Keratinocyte (primary cell): ENCODE data around the gene DIRAS1. TPM values are rescaled to one million over a fixed set of nuclear protein-coding genes. Genes with fewer than 3 reads are reported as not detected.

Experiments
- DNase-seq: peaks from one replicate; pipeline ENCODE4 v3.0.0-alpha.2; 2011; ENCODE audit warnings: low read depth, missing footprints, low spot score
- FAIRE-seq: peaks from 2 replicates; lab custom pipeline; 2011; peaks lifted over from hg19 to GRCh38; lab: Jason Lieb, UNC
- H2AFZ ChIP-seq: 2 replicates; pipeline ENCODE4 v1.6.0; 2012; ENCODE audit warnings: low read length, control low read depth, inconsistent platforms; ENCODE audit not compliant: control insufficient read depth
- H3K27ac ChIP-seq: 2 replicates; pipeline ENCODE4 v1.5.1; 2011; ENCODE audit warnings: low read length; ENCODE audit not compliant: control insufficient read depth, insufficient read depth
- H3K27me3 ChIP-seq: 3 replicates; pipeline ENCODE4 v1.6.0; 2011; ENCODE audit warnings: low read length; ENCODE audit not compliant: control insufficient read depth, insufficient read depth; ENCODE audit errors: extremely low read depth
- H3K36me3 ChIP-seq, 2 experiments: 2 replicates in 1 of 2; 3 replicates in 1 of 2; pipeline ENCODE4 v1.5.1; 2011; ENCODE audit warnings: low read length in 2 of 2, mild to moderate bottlenecking in 1 of 2; ENCODE audit not compliant: control insufficient read depth in 2 of 2, insufficient read depth in 2 of 2; ENCODE audit errors: extremely low read depth in 1 of 2
- H3K4me1 ChIP-seq: 3 replicates; pipeline ENCODE4 v1.5.1; 2011; ENCODE audit warnings: low read length; ENCODE audit not compliant: control insufficient read depth, insufficient read depth; ENCODE audit errors: extremely low read depth
- H3K4me2 ChIP-seq: 3 replicates; pipeline ENCODE4 v1.6.0; 2011; ENCODE audit warnings: low read depth, low read length; ENCODE audit not compliant: control insufficient read depth, insufficient read depth; ENCODE audit errors: extremely low read depth
- H3K4me3 ChIP-seq, 3 experiments: fragments of 200-600 bp in 1 of 3; sonication (generic) in 1 of 3; 2 replicates in 2 of 3; 3 replicates in 1 of 3; pipeline ENCODE4 v1.5.1; 2011 to 2016; ENCODE audit warnings: low read length in 3 of 3, mild to moderate bottlenecking in 3 of 3, control low read depth in 2 of 3, inconsistent platforms in 1 of 3, low read depth in 1 of 3, mixed read lengths in 1 of 3, mixed run types in 1 of 3, moderate library complexity in 1 of 3; ENCODE audit not compliant: control insufficient read depth in 2 of 3, insufficient read depth in 2 of 3; ENCODE audit errors: extremely low read depth in 1 of 3
- H3K79me2 ChIP-seq: 2 replicates; pipeline ENCODE4 v1.6.0; 2012; ENCODE audit warnings: low read length; ENCODE audit not compliant: control insufficient read depth, insufficient read depth
- H3K9ac ChIP-seq: 3 replicates; pipeline ENCODE4 v1.6.0; 2011; ENCODE audit warnings: low read length; ENCODE audit not compliant: control insufficient read depth, insufficient read depth; ENCODE audit errors: extremely low read depth
- H3K9me1 ChIP-seq: 3 replicates; pipeline ENCODE4 v1.6.0; 2011; ENCODE audit warnings: low read length; ENCODE audit not compliant: control insufficient read depth, insufficient read depth; ENCODE audit errors: extremely low read depth
- H3K9me3 ChIP-seq: 2 replicates; pipeline ENCODE4 v1.5.1; 2012; ENCODE audit warnings: low read depth, low read length; ENCODE audit not compliant: control insufficient read depth
- H4K20me1 ChIP-seq: 3 replicates; pipeline ENCODE4 v1.6.0; 2011; ENCODE audit warnings: low read length; ENCODE audit not compliant: control insufficient read depth, insufficient read depth; ENCODE audit errors: extremely low read depth
- EZH2 ChIP-seq: IDR thresholded peaks from one replicate; pipeline ENCODE4 v1.6.1; 2012; ENCODE audit warnings: inconsistent platforms, mild to moderate bottlenecking, low read length, moderate library complexity
- dilution Hi-C: fragments of 300-500 bp; cut with MboI; formaldehyde crosslinking; loops from one replicate; pipeline ENCODE4 v1.7.0; 2020; ENCODE audit warnings: low sequenced_read_pairs; ENCODE audit not compliant: extremely low pct_ligation_motif_present
- polyA plus RNA-seq, 5 experiments: library from polyadenylated mRNA; depleted of rRNA in 3 of 5; stranded (reverse) in 3 of 5; stranded (forward) in 1 of 5; unstranded in 1 of 5; fragments of >200 nt; gene quantifications; 1 replicate in 1 of 5; 2 replicates in 3 of 5; 3 replicates in 1 of 5; pipeline versions ENCODE4 v1.2.1 to v1.2.3, GENCODE V29; 2011 to 2012; ENCODE audit warnings: missing spikeins in 2 of 5, low read depth in 1 of 5, low replicate concordance in 1 of 5
- TF ChIP-seq, protein P1 (sequence below), 3 experiments: IDR thresholded peaks in 1 of 3; conservative IDR thresholded peaks in 1 of 3; optimal IDR thresholded peaks in 1 of 3; 2 replicates in 2 of 3; 3 replicates in 1 of 3; pipeline versions ENCODE3 to v1.5.1; 2011; ENCODE audit warnings: low read length in 3 of 3, mild to moderate bottlenecking in 3 of 3, moderate library complexity in 2 of 3, control low read depth in 1 of 3, inconsistent platforms in 1 of 3; ENCODE audit not compliant: insufficient read depth in 2 of 3; ENCODE audit errors: extremely low read depth in 1 of 3

Gene DIRAS1
- polyA plus RNA-seq, 1 donor (not counting 4 experiments of a cell fraction or from before 2014, with no cell fraction given) = 0.10 TPM

DNA sequence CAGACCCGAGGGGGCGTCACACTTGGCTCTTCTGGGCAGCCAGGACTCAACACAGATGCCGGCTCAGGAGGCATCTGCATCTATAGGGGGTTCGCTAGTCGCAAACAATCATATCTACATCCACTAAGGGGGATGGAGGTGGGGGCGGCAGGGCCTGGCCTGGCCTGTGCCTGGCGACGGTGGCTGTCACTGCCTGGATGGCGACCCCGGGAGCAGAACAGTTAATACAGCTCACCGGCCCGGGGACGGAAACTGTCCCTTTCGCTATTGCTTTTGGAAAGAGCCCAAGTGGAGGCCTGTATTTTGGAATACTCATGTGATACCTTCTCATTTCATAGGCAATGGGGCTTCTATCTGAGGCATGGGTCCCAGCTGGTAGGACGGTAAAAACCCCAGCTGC is 44.2 kb upstream of the DIRAS1 start:
- peaks cover 29% of the 10 kb centered on the region for H3K79me2 ChIP-seq
- H3K4me3 ChIP-seq = no peak overlapping the region
- DNase-seq (no peak), FAIRE-seq (no peak)
- TF ChIP-seq, protein P1, sequence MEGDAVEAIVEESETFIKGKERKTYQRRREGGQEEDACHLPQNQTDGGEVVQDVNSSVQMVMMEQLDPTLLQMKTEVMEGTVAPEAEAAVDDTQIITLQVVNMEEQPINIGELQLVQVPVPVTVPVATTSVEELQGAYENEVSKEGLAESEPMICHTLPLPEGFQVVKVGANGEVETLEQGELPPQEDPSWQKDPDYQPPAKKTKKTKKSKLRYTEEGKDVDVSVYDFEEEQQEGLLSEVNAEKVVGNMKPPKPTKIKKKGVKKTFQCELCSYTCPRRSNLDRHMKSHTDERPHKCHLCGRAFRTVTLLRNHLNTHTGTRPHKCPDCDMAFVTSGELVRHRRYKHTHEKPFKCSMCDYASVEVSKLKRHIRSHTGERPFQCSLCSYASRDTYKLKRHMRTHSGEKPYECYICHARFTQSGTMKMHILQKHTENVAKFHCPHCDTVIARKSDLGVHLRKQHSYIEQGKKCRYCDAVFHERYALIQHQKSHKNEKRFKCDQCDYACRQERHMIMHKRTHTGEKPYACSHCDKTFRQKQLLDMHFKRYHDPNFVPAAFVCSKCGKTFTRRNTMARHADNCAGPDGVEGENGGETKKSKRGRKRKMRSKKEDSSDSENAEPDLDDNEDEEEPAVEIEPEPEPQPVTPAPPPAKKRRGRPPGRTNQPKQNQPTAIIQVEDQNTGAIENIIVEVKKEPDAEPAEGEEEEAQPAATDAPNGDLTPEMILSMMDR (optimal IDR thresholded peaks at IDR 0.05 in 1 of 3, IDR thresholded peaks at IDR 0.05 in 1 of 3, conservative IDR thresholded peaks at IDR 0.05 in 1 of 3; ENCODE audit: extremely low read depth in 1 of 3, insufficient read depth in 2 of 3, low read length in 3 of 3) = no peak
- no peak for TF ChIP-seq EZH2
- no peaks in the 10 kb centered on the region for H3K9me3 ChIP-seq
- no peak overlapping the region for H2AFZ ChIP-seq
- no peaks in the 10 kb centered on the region for H3K4me1 ChIP-seq
- no peak overlapping the region for H3K9ac ChIP-seq
- dilution Hi-C loops = no loop called here
- H3K27me3 ChIP-seq = no peaks in the 10 kb centered on the region
- peaks cover 34 to 40% of the 10 kb centered on the region in 2 experiments for H3K36me3 ChIP-seq
- peaks cover 3% of the 10 kb centered on the region for H4K20me1 ChIP-seq
- H3K4me2 ChIP-seq = no peak overlapping the region
- H3K27ac ChIP-seq = no peak overlapping the region
- H3K9me1 ChIP-seq = no peaks in the 10 kb centered on the region

DNA sequence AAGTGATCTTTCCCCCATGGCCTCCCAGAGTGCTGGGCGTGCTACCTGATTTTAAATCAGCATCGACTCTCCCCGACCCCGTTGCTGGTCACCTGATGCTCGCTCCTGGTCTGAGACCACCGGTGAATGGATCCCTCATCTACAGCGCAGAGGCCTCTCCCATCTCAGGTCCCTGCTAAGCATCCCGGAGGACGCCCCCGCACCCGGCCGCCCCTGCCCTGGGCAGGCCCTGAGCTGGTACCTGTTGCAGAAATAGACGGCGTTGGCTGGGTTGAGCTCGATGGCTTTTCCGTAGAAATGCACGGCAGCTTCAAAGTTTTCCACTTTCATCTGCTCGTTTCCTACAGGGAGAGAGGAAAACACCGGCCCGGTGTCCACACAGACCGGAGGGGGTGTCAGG is 43.8 kb upstream of the DIRAS1 start:
- FAIRE-seq = no peak
- H2AFZ ChIP-seq = no peak overlapping the region
- H3K27me3 ChIP-seq = no peaks in the 10 kb centered on the region
- dilution Hi-C loops = no loop called here
- no peak overlapping the region for H3K4me3 ChIP-seq
- DNase-seq = no peak
- no peaks in the 10 kb centered on the region for H3K4me1 ChIP-seq
- H3K9me1 ChIP-seq = no peaks in the 10 kb centered on the region
- H3K27ac ChIP-seq = no peak overlapping the region
- H3K9ac ChIP-seq = no peak overlapping the region
- H3K9me3 ChIP-seq = no peaks in the 10 kb centered on the region
- TF ChIP-seq, protein P1 (optimal IDR thresholded peaks at IDR 0.05 in 1 of 3, IDR thresholded peaks at IDR 0.05 in 1 of 3, conservative IDR thresholded peaks at IDR 0.05 in 1 of 3; ENCODE audit: extremely low read depth in 1 of 3, insufficient read depth in 2 of 3, low read length in 3 of 3) = no peak
- TF ChIP-seq EZH2 = no peak
- H3K36me3 ChIP-seq = peaks cover 34 to 40% of the 10 kb centered on the region in 2 experiments
- peaks cover under 1% of the 10 kb centered on the region for H4K20me1 ChIP-seq
- H3K4me2 ChIP-seq = no peak overlapping the region
- H3K79me2 ChIP-seq = peaks cover 25% of the 10 kb centered on the region
